Measurements from ENCODE around the gene ARHGAP20.

The ARHGAP20 gene

DNA sequence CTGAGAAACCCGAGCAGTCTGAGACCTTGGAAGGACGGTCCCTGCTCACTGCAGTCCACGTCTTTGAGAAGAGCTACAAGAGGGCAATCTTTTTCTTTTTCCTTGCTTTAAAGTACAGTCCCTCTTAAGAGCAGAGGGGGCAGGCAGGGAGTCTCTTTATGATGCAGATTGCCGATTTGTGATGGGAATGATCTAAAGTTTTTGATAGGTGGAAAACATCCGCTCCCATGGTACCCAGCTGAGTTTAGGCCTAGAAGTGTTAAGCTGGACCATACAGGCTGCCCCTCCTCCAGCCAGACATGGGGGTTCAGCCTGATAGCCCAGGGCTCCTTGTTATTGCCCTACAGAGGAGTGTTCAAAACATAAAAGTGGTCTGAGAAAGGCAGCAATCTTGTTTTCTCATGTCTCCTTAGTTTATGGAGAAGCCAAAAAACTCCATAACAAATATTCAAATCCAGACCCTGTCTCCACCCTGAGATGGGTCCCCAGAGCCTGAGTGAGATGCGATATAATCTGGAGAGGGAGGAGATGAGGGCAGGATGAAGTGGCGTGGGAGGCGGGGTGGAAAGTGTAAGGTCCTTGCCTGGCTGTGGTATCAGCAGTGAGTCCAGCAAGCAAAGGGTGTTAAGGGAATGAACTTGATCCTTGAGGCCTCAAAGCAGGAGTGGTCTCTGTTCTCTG lies 147.4 kb downstream of the ARHGAP20 start:
- Mint-ChIP-seq H3K27me3 (ENCODE audit: low read depth) (peaks cover 8% of the 10 kb centered on the region), H3K4me1 (ENCODE audit: low read depth) (no peaks in the 10 kb centered on the region), H3K36me3 (ENCODE audit: low read depth) (no peaks in the 10 kb centered on the region), H3K9me3 (no peaks in the 10 kb centered on the region), H3K27ac (no peak overlapping the region), H3K4me3 (no peak overlapping the region)
- DNase-seq (ENCODE audit: low spot score): no peak

DNA sequence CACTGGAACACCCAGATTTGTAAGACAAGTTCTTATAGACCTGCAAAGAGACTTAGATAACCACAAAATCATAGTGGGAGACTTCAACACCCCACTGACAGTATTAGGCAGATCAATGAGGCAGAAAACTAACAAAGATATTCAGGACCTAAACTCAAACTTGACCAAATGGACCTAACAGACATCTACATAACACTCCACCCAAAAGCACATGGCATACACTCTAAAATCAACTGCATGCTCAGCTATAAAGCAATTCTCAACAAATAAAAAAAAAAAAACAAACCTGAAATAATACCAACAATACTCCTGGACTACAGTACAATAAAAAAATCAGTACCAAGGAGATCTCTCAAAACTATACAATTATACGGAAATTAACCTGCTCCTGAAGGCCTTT lies 167.5 kb downstream of the ARHGAP20 start:
- Mint-ChIP-seq H3K9me3 (peaks cover 9% of the 10 kb centered on the region), H3K27me3 (ENCODE audit: low read depth) (peaks cover 12% of the 10 kb centered on the region), H3K36me3 (ENCODE audit: low read depth) (no peaks in the 10 kb centered on the region), H3K4me1 (ENCODE audit: low read depth) (no peaks in the 10 kb centered on the region), H3K27ac (no peak overlapping the region), H3K4me3 (no peak overlapping the region)
- no peak for DNase-seq (ENCODE audit: low spot score)

DNA sequence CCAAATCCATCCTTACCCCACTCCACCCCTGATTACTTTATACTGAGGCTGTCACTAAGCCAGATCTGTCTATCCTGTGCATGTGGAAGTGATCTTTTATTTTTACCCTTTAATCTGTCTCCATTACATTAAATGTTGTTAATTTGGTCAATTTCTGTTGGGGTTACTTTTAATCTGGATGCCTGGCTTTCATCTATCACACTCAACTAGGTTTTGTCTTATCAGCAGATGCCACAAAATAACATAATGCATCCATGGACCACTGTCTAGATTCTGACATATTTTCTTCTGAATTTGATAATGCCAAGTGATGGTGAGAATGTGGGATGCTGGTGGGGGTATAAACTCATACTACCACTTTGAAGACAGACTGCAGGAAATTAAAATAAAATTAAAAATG lies 174.1 kb downstream of the ARHGAP20 start:
- Mint-ChIP-seq H3K4me1 (ENCODE audit: low read depth) (peaks cover 3% of the 10 kb centered on the region), H3K36me3 (ENCODE audit: low read depth) (no peaks in the 10 kb centered on the region), H3K4me3 (no peak overlapping the region), H3K9me3 (no peaks in the 10 kb centered on the region), H3K27me3 (ENCODE audit: low read depth) (peaks cover 5% of the 10 kb centered on the region), H3K27ac (no peak overlapping the region)
- no peak for DNase-seq (ENCODE audit: low spot score)

DNA sequence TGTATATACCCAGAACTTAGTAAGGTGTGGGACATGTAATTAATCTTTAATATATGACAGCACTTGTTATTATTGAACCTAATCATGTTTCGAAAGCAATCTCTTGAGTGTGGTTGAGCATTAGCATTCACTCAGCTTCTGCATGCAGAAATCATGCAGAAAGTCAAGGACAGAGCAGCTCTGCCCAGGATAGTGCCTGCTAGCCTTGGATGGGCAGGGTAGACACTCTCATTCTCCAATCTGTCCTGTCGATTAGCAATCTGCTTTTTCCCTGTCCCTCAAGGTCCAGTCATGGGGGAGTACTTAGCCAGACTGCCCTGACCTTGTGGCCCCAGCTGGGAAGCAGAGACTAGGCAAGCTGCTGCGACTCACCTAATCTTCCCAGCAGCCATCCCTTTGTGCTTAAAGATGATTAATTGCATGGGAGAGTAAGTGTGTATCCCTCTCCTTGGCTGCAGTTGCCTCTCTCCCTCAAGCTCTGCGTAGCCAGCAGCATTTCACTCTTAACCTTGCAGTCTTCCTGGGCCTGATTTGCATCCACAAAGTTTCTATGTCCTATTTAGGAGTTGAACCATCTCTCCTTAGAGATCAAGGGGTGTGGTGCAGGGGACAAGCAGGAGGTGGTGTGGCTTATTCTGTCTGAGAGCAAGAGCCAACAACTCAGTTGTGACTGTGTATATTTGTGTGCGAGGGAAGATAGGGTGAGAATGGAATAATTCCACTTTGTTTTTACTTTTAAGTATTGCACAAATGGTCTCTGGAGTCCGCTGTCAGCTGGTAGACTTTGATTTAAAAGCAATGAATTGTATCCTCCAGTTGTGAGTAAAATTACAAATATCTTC lies 181.1 kb downstream of the ARHGAP20 start:
- H3K4me3 Mint-ChIP-seq: no peak overlapping the region
- H3K9me3 Mint-ChIP-seq: peaks cover 19% of the 10 kb centered on the region

DNA sequence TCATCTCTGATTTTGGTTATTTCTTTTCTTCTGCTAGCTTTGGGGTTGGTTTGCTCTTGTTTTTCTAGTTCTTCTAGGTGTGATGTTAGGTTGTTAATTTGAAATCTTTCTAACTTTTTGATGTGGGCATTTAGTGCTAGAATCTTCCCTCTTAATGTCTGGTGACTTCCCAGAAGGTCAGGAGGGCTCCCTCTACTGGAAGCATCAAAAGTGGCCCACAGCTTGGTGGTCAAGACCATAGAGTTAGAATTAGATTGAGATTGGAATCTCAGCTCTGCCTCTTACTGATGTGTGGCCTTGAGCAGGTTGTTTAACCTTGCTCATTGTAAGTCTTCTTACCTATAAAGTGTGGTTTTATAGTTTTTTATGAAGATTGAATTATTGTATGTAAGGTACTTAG lies 183.2 kb downstream of the ARHGAP20 start:
- H3K36me3 Mint-ChIP-seq (ENCODE audit: low read depth): peaks cover 4% of the 10 kb centered on the region
- H3K4me1 Mint-ChIP-seq (ENCODE audit: low read depth): peaks cover 10% of the 10 kb centered on the region
- no peak overlapping the region for H3K4me3 Mint-ChIP-seq
- peaks cover 2% of the 10 kb centered on the region for H3K27me3 Mint-ChIP-seq (ENCODE audit: low read depth)
- peaks cover 19% of the 10 kb centered on the region for H3K9me3 Mint-ChIP-seq
- DNase-seq (ENCODE audit: low spot score): no peak
- H3K27ac Mint-ChIP-seq: no peak overlapping the region

More for the DNA sequence above, 181.1 kb downstream of the ARHGAP20 start:
- Mint-ChIP-seq H3K27ac (no peak overlapping the region), H3K36me3 (ENCODE audit: low read depth) (peaks cover 4% of the 10 kb centered on the region), H3K4me1 (ENCODE audit: low read depth) (peaks cover 12% of the 10 kb centered on the region), H3K27me3 (ENCODE audit: low read depth) (peaks cover 2% of the 10 kb centered on the region)
- no peak for DNase-seq (ENCODE audit: low spot score)

GRCh38 chr11:110527146-110527545 lies 185.1 kb downstream of the ARHGAP20 start:
- peaks cover 28% of the 10 kb centered on the region for H3K9me3 Mint-ChIP-seq
- H3K36me3 Mint-ChIP-seq (ENCODE audit: low read depth): peaks cover 4% of the 10 kb centered on the region
- peaks cover 10% of the 10 kb centered on the region for H3K4me1 Mint-ChIP-seq (ENCODE audit: low read depth)
- no peaks in the 10 kb centered on the region for H3K27me3 Mint-ChIP-seq (ENCODE audit: low read depth)
- no peak overlapping the region for H3K4me3 Mint-ChIP-seq
- no peak for DNase-seq (ENCODE audit: low spot score)
- H3K27ac Mint-ChIP-seq: no peak overlapping the region

Data from T-helper 2 cell treated with Interferon-gamma antibody and Interleukin-4, amounts not matched to agents 5 μg/mL and 100 μg/mL, for 36 hours (primary cell).